SK-N-SH (cell line): ENCODE results near the gene NOCT. TPM values are rescaled to one million over a fixed set of nuclear protein-coding genes. Genes with fewer than 3 reads are reported as not detected.

ENCODE experiments used
- CTCF ChIA-PET: fragments of 300-600, 350-600 bp; formaldehyde crosslinking; extraction: SDS; loops from one replicate; lab custom pipeline; 2021; lab: Yijun Ruan, JAX
- POLR2A ChIA-PET: fragments of 350-600 bp; sonication (Branson Sonifier 250); formaldehyde crosslinking; extraction: SDS; loops from one replicate; lab custom pipeline; 2020; ENCODE audit warnings: antibody characterized with exemption, inconsistent platforms; lab: Yijun Ruan, JAX
- DNase-seq: peaks from one replicate; pipeline ENCODE4 v3.0.0; 2012
- H2AFZ ChIP-seq: fragments of 200-600 bp; sonication (generic); 2 replicates; pipeline ENCODE4 v1.8.1; 2016; ENCODE audit warnings: antibody characterized with exemption, mild to moderate bottlenecking, low read depth
- H3F3A ChIP-seq: fragments of 200-600 bp; sonication (generic); replicated peaks from 2 replicates; pipeline ENCODE3; 2016; ENCODE audit warnings: antibody characterized with exemption, mild to moderate bottlenecking; ENCODE audit not compliant: insufficient read depth
- H3K27ac ChIP-seq, 2 experiments: fragments of 200-500 bp in 1 of 2; fragments of 200-600 bp in 1 of 2; sonication (Bioruptor generic) in 1 of 2; sonication (generic), shearing (Covaris generic) in 1 of 2; 2 replicates each; pipeline versions ENCODE4 v1.5.1 to v1.6.1; 2014 to 2016; ENCODE audit warnings: low read depth in 2 of 2, inconsistent platforms in 1 of 2, low read length in 1 of 2, mild to moderate bottlenecking in 1 of 2, mixed read lengths in 1 of 2
- H3K27me3 ChIP-seq: fragments of 200-600 bp; sonication (generic), shearing (Covaris generic); 2 replicates; pipeline ENCODE4 v1.6.1; 2016; ENCODE audit warnings: mixed run types; ENCODE audit not compliant: insufficient read depth
- H3K36me3 ChIP-seq, 2 experiments: fragments of 200-500 bp in 1 of 2; fragments of 200-600 bp in 1 of 2; sonication (Bioruptor generic) in 1 of 2; sonication (generic) in 1 of 2; replicated peaks in 1 of 2; 2 replicates each; pipeline versions ENCODE3 to v1.5.1; 2014 to 2016; ENCODE audit warnings: low read length in 1 of 2, mild to moderate bottlenecking in 1 of 2; ENCODE audit not compliant: insufficient read depth in 2 of 2, control insufficient read depth in 1 of 2
- H3K4me1 ChIP-seq, 2 experiments: fragments of 200-500 bp in 1 of 2; fragments of 200-600 bp in 1 of 2; sonication (Bioruptor generic) in 1 of 2; sonication (generic), shearing (Covaris generic) in 1 of 2; 2 replicates each; pipeline versions ENCODE4 v1.5.1 to v1.6.1; 2014 to 2016; ENCODE audit warnings: low read depth in 1 of 2, low read length in 1 of 2, mixed run types in 1 of 2; ENCODE audit not compliant: insufficient read depth in 2 of 2, control insufficient read depth in 1 of 2
- H3K4me2 ChIP-seq: fragments of 200-600 bp; sonication (generic), shearing (Covaris generic); 2 replicates; pipeline ENCODE4 v1.6.1; 2017; ENCODE audit warnings: mixed run types
- H3K4me3 ChIP-seq, 2 experiments: fragments of 200-500 bp in 1 of 2; fragments of 200-600 bp in 1 of 2; sonication (Bioruptor generic) in 1 of 2; sonication (generic), shearing (Covaris generic) in 1 of 2; 2 replicates each; pipeline versions ENCODE4 v1.5.1 to v1.8.1; 2014 to 2016; ENCODE audit warnings: low read depth in 2 of 2, inconsistent platforms in 1 of 2, low read length in 1 of 2, mild to moderate bottlenecking in 1 of 2, mixed read lengths in 1 of 2, moderate library complexity in 1 of 2
- H3K79me2 ChIP-seq: fragments of 200-600 bp; sonication (generic); 2 replicates; pipeline ENCODE4 v1.8.1; 2017; ENCODE audit warnings: mild to moderate bottlenecking; ENCODE audit not compliant: insufficient read depth
- H3K9ac ChIP-seq: fragments of 200-600 bp; sonication (generic); 2 replicates; pipeline ENCODE4 v1.6.1; 2017; ENCODE audit warnings: mixed run types
- H3K9me2 ChIP-seq: fragments of 200-600 bp; sonication (generic); 2 replicates; pipeline ENCODE4 v1.6.1; 2017; ENCODE audit warnings: mixed run types
- H3K9me3 ChIP-seq: fragments of 200-600 bp; sonication (generic); 2 replicates; pipeline ENCODE4 v1.6.1; 2017; ENCODE audit warnings: mixed run types, mild to moderate bottlenecking, moderate library complexity
- H4K20me1 ChIP-seq: fragments of 200-600 bp; sonication (generic); 2 replicates; pipeline ENCODE4 v1.6.1; 2017; ENCODE audit warnings: mild to moderate bottlenecking, mixed run types; ENCODE audit not compliant: insufficient read depth
- CHD2 ChIP-seq: fragments of 150-350 bp; IDR thresholded peaks from 2 replicates; pipeline ENCODE4 v1.6.1; 2018; ENCODE audit warnings: low read length; ENCODE audit not compliant: partially characterized antibody
- CTCF ChIP-seq: fragments of 200-600 bp; sonication (generic); IDR thresholded peaks from 2 replicates; pipeline ENCODE4 v1.6.1; 2017; ENCODE audit warnings: antibody characterized with exemption, mild to moderate bottlenecking, moderate library complexity
- FOSL2 ChIP-seq: IDR thresholded peaks from 2 replicates; pipeline ENCODE4 v1.4.0; 2012; ENCODE audit warnings: low read depth, mild to moderate bottlenecking, moderate library complexity, borderline replicate concordance
- FOXM1 ChIP-seq: IDR thresholded peaks from 2 replicates; pipeline ENCODE4 v1.4.0; 2012; ENCODE audit warnings: low read depth, mild to moderate bottlenecking
- GATA2 ChIP-seq: sonication (generic); formaldehyde crosslinking; IDR thresholded peaks from 2 replicates; pipeline ENCODE4 v1.5.0; 2020; ENCODE audit warnings: mild to moderate bottlenecking, missing genetic modification reagents
- JUND ChIP-seq: IDR thresholded peaks from 2 replicates; pipeline ENCODE4 v1.4.0; 2012
- MXI1 ChIP-seq: IDR thresholded peaks from 2 replicates; pipeline ENCODE4 v1.6.1; 2012; ENCODE audit warnings: mild to moderate bottlenecking, low read depth, low read length, improper control_type of control experiment
- NRF1 ChIP-seq: IDR thresholded peaks from 2 replicates; pipeline ENCODE4 v1.6.1; 2012; ENCODE audit warnings: low read depth, mild to moderate bottlenecking, low read length
- PBX3 ChIP-seq: IDR thresholded peaks from 2 replicates; pipeline ENCODE4; 2012
- POLR2AphosphoS5 ChIP-seq: IDR thresholded peaks from 2 replicates; pipeline ENCODE4 v1.6.1; 2012; ENCODE audit warnings: low read depth, low read length
- RAD21 ChIP-seq: IDR thresholded peaks from 2 replicates; pipeline ENCODE4 v1.6.1; 2012; ENCODE audit warnings: mild to moderate bottlenecking, low read length
- RCOR1 ChIP-seq: fragments of 150-350 bp; IDR thresholded peaks from 2 replicates; pipeline ENCODE4 v1.6.1; 2017; ENCODE audit warnings: antibody characterized with exemption, low read length
- REST ChIP-seq: IDR thresholded peaks from 2 replicates; pipeline ENCODE4 v1.6.1; 2012; ENCODE audit warnings: mild to moderate bottlenecking, low read depth, low read length, moderate library complexity
- SMC3 ChIP-seq: IDR thresholded peaks from 2 replicates; pipeline ENCODE4 v1.6.1; 2012; ENCODE audit warnings: low read depth, low read length, improper control_type of control experiment
- TAF1 ChIP-seq: IDR thresholded peaks from 2 replicates; pipeline ENCODE4 v1.6.1; 2012; ENCODE audit warnings: low read depth, mild to moderate bottlenecking, low read length, moderate library complexity, borderline replicate concordance
- TEAD4 ChIP-seq: IDR thresholded peaks from 2 replicates; pipeline ENCODE4 v1.4.0; 2012; ENCODE audit warnings: mild to moderate bottlenecking, borderline replicate concordance; ENCODE audit not compliant: insufficient read depth
- USF2 ChIP-seq: fragments of 150-350 bp; IDR thresholded peaks from 2 replicates; pipeline ENCODE4 v1.6.1; 2017; ENCODE audit warnings: antibody characterized with exemption, low read length, low read depth, borderline replicate concordance
- YY1 ChIP-seq: IDR thresholded peaks from 2 replicates; pipeline ENCODE4 v1.4.0; 2012; ENCODE audit warnings: low read depth, mild to moderate bottlenecking
- ZBTB33 ChIP-seq: IDR thresholded peaks from 2 replicates; pipeline ENCODE4 v1.4.0; 2012; ENCODE audit warnings: low read depth, borderline replicate concordance
- WGBS: methylation state at CpG from one replicate; pipeline ENCODE4 v1.1.6; 2017; ENCODE audit warnings: low lambda C conversion rate; 5-methylcytosine and 5-hydroxymethylcytosine counted together
- polyA plus RNA-seq, 3 experiments: library from polyadenylated mRNA; depleted of rRNA; stranded (reverse); fragments of >200 nt; gene quantifications; 2 replicates each; pipeline ENCODE4 v1.2.3, GENCODE V29; 2012
- TF ChIP-seq, protein P1 (sequence below): IDR thresholded peaks from 2 replicates; pipeline ENCODE4 v1.4.0; 2012; ENCODE audit warnings: low read depth
- TF ChIP-seq, protein P2 (sequence below): IDR thresholded peaks from 2 replicates; pipeline ENCODE4 v1.4.0; 2012; ENCODE audit warnings: low read depth, borderline replicate concordance

Gene NOCT
- polyA plus RNA-seq, 1 of the 3 experiments (the other 2 are of a cell fraction) = 3.8 TPM

GRCh38 chr4:139018971-139019758 lies 3.6 kb downstream of the NOCT start:
- Histone ChIP-seq H3K27ac (peak overlapping the region; percentile 33 to 84; a peak in 3 of 4 replicates), H3K27me3 (no peaks in the 10 kb centered on the region), H3K9me2 (no peaks in the 10 kb centered on the region), H3K4me1 (peaks cover 27 to 30% of the 10 kb centered on the region in 2 experiments; a peak in 3 of 4 replicates), H4K20me1 (peaks cover 59% of the 10 kb centered on the region), H3K79me2 (peaks cover 84% of the 10 kb centered on the region), H3K9ac (no peak overlapping the region), H3F3A (peaks cover 12% of the 10 kb centered on the region), H3K36me3 (no peaks in the 10 kb centered on the region), H3K4me2 (peak overlapping the region; percentile 60), H3K9me3 (no peaks in the 10 kb centered on the region), H3K4me3 (peak overlapping the region in 1 of 2 experiments; percentile 41; a peak in 1 of 4 replicates), H2AFZ (no peak overlapping the region)
- DNase-seq = peak; percentile 83
- POLR2A ChIA-PET = interaction anchor here (0.6 to 1.4 kb wide), 6 partner anchors 10 to 722 kb away, joined by 3 to 4 read pairs (median 3); no protein-coding TSS in a partner anchor
- CTCF ChIA-PET = interaction anchor here (0.9 to 3.8 kb wide), 7 partner anchors 11 to 149 kb away, joined by 3 to 61 read pairs (median 4); no protein-coding TSS in a partner anchor
- WGBS = 18% methylated on average over 9 of the region's 10 CpGs
- TF ChIP-seq, protein P1, sequence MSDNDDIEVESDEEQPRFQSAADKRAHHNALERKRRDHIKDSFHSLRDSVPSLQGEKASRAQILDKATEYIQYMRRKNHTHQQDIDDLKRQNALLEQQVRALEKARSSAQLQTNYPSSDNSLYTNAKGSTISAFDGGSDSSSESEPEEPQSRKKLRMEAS = peak; percentile 30; the same call in 1 of the 2 replicates
- TF ChIP-seq TEAD4 (peak; percentile 54; the same call in 1 of the 2 replicates), MXI1 (no peak), RCOR1 (peak; percentile 89; the same call in 1 of the 2 replicates), CHD2 (peak; percentile 80), FOSL2 (peak; percentile 70; the same call in 1 of the 2 replicates), ZBTB33 (no peak), JUND (peak; percentile 67), REST (no peak), NRF1 (no peak), RAD21 (no peak), CTCF (no peak), FOXM1 (no peak), GATA2 (CRISPR knock-in tag) (peak; percentile 98), POLR2AphosphoS5 (peak; percentile 75), PBX3 (peak; percentile 76), SMC3 (no peak), TAF1 (no peak), YY1 (no peak), USF2 (no peak)
- TF ChIP-seq, protein P2, sequence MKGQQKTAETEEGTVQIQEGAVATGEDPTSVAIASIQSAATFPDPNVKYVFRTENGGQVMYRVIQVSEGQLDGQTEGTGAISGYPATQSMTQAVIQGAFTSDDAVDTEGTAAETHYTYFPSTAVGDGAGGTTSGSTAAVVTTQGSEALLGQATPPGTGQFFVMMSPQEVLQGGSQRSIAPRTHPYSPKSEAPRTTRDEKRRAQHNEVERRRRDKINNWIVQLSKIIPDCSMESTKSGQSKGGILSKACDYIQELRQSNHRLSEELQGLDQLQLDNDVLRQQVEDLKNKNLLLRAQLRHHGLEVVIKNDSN = no peak
